Trophoblast cell (in vitro differentiated cells and primary cell): ENCODE results near the gene SLC17A8.

ENCODE experiments used
- DNase-seq, 2 donors: peaks; one replicate each; pipeline ENCODE4 v3.0.0-alpha.2; 2016
- H2AFZ ChIP-seq: 2 replicates; pipeline ENCODE4 v1.6.1; 2013; ENCODE audit warnings: low read length, moderate library complexity, mild to moderate bottlenecking; ENCODE audit not compliant: insufficient read depth, poor library complexity
- H2AK5ac ChIP-seq: 2 replicates; pipeline ENCODE4 v1.6.1; 2013; ENCODE audit warnings: mild to moderate bottlenecking, low read length
- H2BK120ac ChIP-seq: 2 replicates; pipeline ENCODE4 v1.6.1; 2013; ENCODE audit warnings: low read length, mild to moderate bottlenecking, moderate library complexity; ENCODE audit not compliant: insufficient read depth, poor library complexity
- H2BK12ac ChIP-seq: 2 replicates; pipeline ENCODE4 v1.6.1; 2013; ENCODE audit warnings: mild to moderate bottlenecking, low read length, moderate library complexity
- H2BK5ac ChIP-seq: 2 replicates; pipeline ENCODE4 v1.6.1; 2013; ENCODE audit warnings: low read length, low read depth, moderate library complexity, mild to moderate bottlenecking; ENCODE audit not compliant: poor library complexity
- H3K14ac ChIP-seq: 2 replicates; pipeline ENCODE4 v1.6.1; 2013; ENCODE audit warnings: mild to moderate bottlenecking, low read length
- H3K18ac ChIP-seq: 2 replicates; pipeline ENCODE4 v1.6.1; 2013; ENCODE audit warnings: mild to moderate bottlenecking, low read length
- H3K23ac ChIP-seq: 2 replicates; pipeline ENCODE4 v1.6.1; 2013; ENCODE audit warnings: low read length
- H3K27ac ChIP-seq: 2 replicates; pipeline ENCODE4 v1.5.1; 2013; ENCODE audit warnings: low read depth, mild to moderate bottlenecking, inconsistent platforms, low read length, moderate library complexity
- H3K27me3 ChIP-seq: 2 replicates; pipeline ENCODE4 v1.6.1; 2013; ENCODE audit warnings: inconsistent platforms, mild to moderate bottlenecking, low read length, moderate library complexity; ENCODE audit not compliant: insufficient read depth
- H3K36me3 ChIP-seq, 2 experiments: 1 replicate in 1 of 2; 2 replicates in 1 of 2; pipeline ENCODE4 v1.6.1; 2013; ENCODE audit warnings: low read length in 2 of 2, mild to moderate bottlenecking in 2 of 2, moderate library complexity in 1 of 2; ENCODE audit not compliant: insufficient read depth in 2 of 2, control insufficient read depth in 1 of 2
- H3K4ac ChIP-seq: 2 replicates; pipeline ENCODE4 v1.6.1; 2013; ENCODE audit warnings: low read depth, mild to moderate bottlenecking, low read length, moderate library complexity
- H3K4me1 ChIP-seq, 2 experiments: 1 replicate in 1 of 2; 2 replicates in 1 of 2; pipeline ENCODE4 v1.6.1; 2013; ENCODE audit warnings: low read length in 2 of 2, mild to moderate bottlenecking in 2 of 2, moderate library complexity in 1 of 2; ENCODE audit not compliant: insufficient read depth in 2 of 2, control insufficient read depth in 1 of 2
- H3K4me2 ChIP-seq: 2 replicates; pipeline ENCODE4 v1.6.1; 2013; ENCODE audit warnings: inconsistent platforms, mild to moderate bottlenecking, low read length, moderate library complexity
- H3K4me3 ChIP-seq: 2 replicates; pipeline ENCODE4 v1.5.1; 2013; ENCODE audit warnings: mild to moderate bottlenecking, low read depth, low read length, inconsistent platforms
- H3K79me1 ChIP-seq: one replicate; pipeline ENCODE4 v1.6.1; 2013; ENCODE audit warnings: low read length
- H3K79me2 ChIP-seq: 2 replicates; pipeline ENCODE4 v1.6.1; 2013; ENCODE audit warnings: low read length, mild to moderate bottlenecking; ENCODE audit not compliant: control insufficient read depth, insufficient read depth, poor library complexity
- H3K9ac ChIP-seq: 2 replicates; pipeline ENCODE4 v1.6.1; 2013; ENCODE audit warnings: mild to moderate bottlenecking, low read length
- H3K9me3 ChIP-seq: 2 replicates; pipeline ENCODE4 v1.6.1; 2013; ENCODE audit warnings: low read depth, mild to moderate bottlenecking, control low read depth, inconsistent platforms, low read length; ENCODE audit not compliant: insufficient read depth
- H4K12ac ChIP-seq: 2 replicates; pipeline ENCODE4 v1.6.1; 2013; ENCODE audit warnings: low read depth, mild to moderate bottlenecking, low read length, moderate library complexity
- H4K8ac ChIP-seq: 2 replicates; pipeline ENCODE4 v1.6.1; 2013; ENCODE audit warnings: low read depth, mild to moderate bottlenecking, low read length, moderate library complexity
- H4K91ac ChIP-seq: one replicate; pipeline ENCODE4 v1.6.1; 2013; ENCODE audit warnings: low read depth, mild to moderate bottlenecking, low read length, moderate library complexity
- WGBS: extraction: QIAGEN DNeasy Blood & Tissue Kit; methylation state at CpG from one replicate; pipeline ENCODE4 v1.1.7; 2013; ENCODE audit warnings: missing lambda C conversion rate; ENCODE audit not compliant: insufficient read length, insufficient coverage; ENCODE audit errors: extremely low coverage; 5-methylcytosine and 5-hydroxymethylcytosine counted together

The SLC17A8 gene

GRCh38 chr12:100460702-100461101 is 103.8 kb downstream of the SLC17A8 start:
- H2AFZ ChIP-seq: no peak overlapping the region
- no peak overlapping the region for H3K4me3 ChIP-seq
- no peak overlapping the region for H3K18ac ChIP-seq
- no peak overlapping the region for H4K91ac ChIP-seq
- no peaks in the 10 kb centered on the region for H3K27me3 ChIP-seq
- H3K9ac ChIP-seq: no peak overlapping the region
- no peak overlapping the region for H2BK5ac ChIP-seq
- no peaks in the 10 kb centered on the region for H3K79me2 ChIP-seq
- H3K4ac ChIP-seq: no peak overlapping the region
- no peak overlapping the region for H3K27ac ChIP-seq
- no peak overlapping the region for H3K23ac ChIP-seq
- no peak overlapping the region for H3K4me2 ChIP-seq
- H3K9me3 ChIP-seq: no peaks in the 10 kb centered on the region
- no peak overlapping the region for H2AK5ac ChIP-seq
- H3K79me1 ChIP-seq: no peaks in the 10 kb centered on the region
- no peaks in the 10 kb centered on the region for H3K4me1 ChIP-seq
- no peak overlapping the region for H3K14ac ChIP-seq
- no peak overlapping the region for H4K8ac ChIP-seq
- H4K12ac ChIP-seq: no peak overlapping the region
- H2BK12ac ChIP-seq: no peak overlapping the region
- DNase-seq: no peak
- no peak overlapping the region for H2BK120ac ChIP-seq
- no CpG with 5 or more reads among the region's 3 CpGs for WGBS
- H3K36me3 ChIP-seq: no peaks in the 10 kb centered on the region

GRCh38 chr12:100461330-100461973 is 104.6 kb downstream of the SLC17A8 start:
- Histone ChIP-seq H2AK5ac (no peak overlapping the region), H2BK5ac (no peak overlapping the region), H4K12ac (no peak overlapping the region), H3K18ac (no peak overlapping the region), H2AFZ (no peak overlapping the region), H3K4me3 (no peak overlapping the region), H2BK120ac (no peak overlapping the region), H3K4me1 (no peaks in the 10 kb centered on the region), H3K4me2 (no peak overlapping the region), H2BK12ac (no peak overlapping the region), H4K8ac (no peak overlapping the region), H3K23ac (no peak overlapping the region), H3K9me3 (no peaks in the 10 kb centered on the region), H3K4ac (no peak overlapping the region), H3K27ac (no peak overlapping the region), H3K79me1 (no peaks in the 10 kb centered on the region), H3K36me3 (no peaks in the 10 kb centered on the region), H3K14ac (no peak overlapping the region), H4K91ac (no peak overlapping the region), H3K27me3 (no peaks in the 10 kb centered on the region), H3K79me2 (no peaks in the 10 kb centered on the region), H3K9ac (no peak overlapping the region)
- WGBS: no CpG with 5 or more reads among the region's 1 CpG
- no peak for DNase-seq

- no CpG with 5 or more reads among the region's 1 CpG for WGBS
- H3K79me2 ChIP-seq: no peaks in the 10 kb centered on the region
- H3K9me3 ChIP-seq: no peaks in the 10 kb centered on the region
- no peak overlapping the region for H3K18ac ChIP-seq
- no peak overlapping the region for H2BK120ac ChIP-seq
- H3K36me3 ChIP-seq: no peaks in the 10 kb centered on the region
- no peak overlapping the region for H3K4ac ChIP-seq
- no peak overlapping the region for H2AFZ ChIP-seq
- no peaks in the 10 kb centered on the region for H3K79me1 ChIP-seq
- H3K23ac ChIP-seq: no peak overlapping the region
- H3K27ac ChIP-seq: no peak overlapping the region
- H4K12ac ChIP-seq: no peak overlapping the region
- H4K91ac ChIP-seq: no peak overlapping the region
- H3K9ac ChIP-seq: no peak overlapping the region
- no peak for DNase-seq
- H3K27me3 ChIP-seq: no peaks in the 10 kb centered on the region
- no peak overlapping the region for H3K4me3 ChIP-seq
- H4K8ac ChIP-seq: no peak overlapping the region
- H3K4me2 ChIP-seq: no peak overlapping the region
- H2BK5ac ChIP-seq: no peak overlapping the region
- H2AK5ac ChIP-seq: no peak overlapping the region
- H2BK12ac ChIP-seq: no peak overlapping the region
- H3K4me1 ChIP-seq: no peaks in the 10 kb centered on the region
- no peak overlapping the region for H3K14ac ChIP-seq
Measured at GRCh38 chr12:100463661-100464060, 106.8 kb downstream of the SLC17A8 start.

- no peak overlapping the region for H4K8ac ChIP-seq
- no peak overlapping the region for H2AFZ ChIP-seq
- no peaks in the 10 kb centered on the region for H3K4me1 ChIP-seq
- H3K79me2 ChIP-seq: no peaks in the 10 kb centered on the region
- no peak overlapping the region for H2BK5ac ChIP-seq
- H2AK5ac ChIP-seq: no peak overlapping the region
- no peak overlapping the region for H3K4me3 ChIP-seq
- H3K79me1 ChIP-seq: no peaks in the 10 kb centered on the region
- H3K4ac ChIP-seq: no peak overlapping the region
- no peak overlapping the region for H3K18ac ChIP-seq
- H3K23ac ChIP-seq: no peak overlapping the region
- no peaks in the 10 kb centered on the region for H3K9me3 ChIP-seq
- no peak overlapping the region for H3K27ac ChIP-seq
- H3K36me3 ChIP-seq: no peaks in the 10 kb centered on the region
- no CpG with 5 or more reads among the region's 1 CpG for WGBS
- H3K9ac ChIP-seq: no peak overlapping the region
- H4K12ac ChIP-seq: no peak overlapping the region
- H4K91ac ChIP-seq: no peak overlapping the region
- DNase-seq: no peak
- H2BK120ac ChIP-seq: no peak overlapping the region
- no peak overlapping the region for H3K4me2 ChIP-seq
- no peak overlapping the region for H2BK12ac ChIP-seq
- H3K27me3 ChIP-seq: no peaks in the 10 kb centered on the region
- H3K14ac ChIP-seq: no peak overlapping the region
Measured at GRCh38 chr12:100464529-100464928, 107.7 kb downstream of the SLC17A8 start.
